ENCODE data around the gene DICER1. TPM values are rescaled to one million over a fixed set of nuclear protein-coding genes. Genes with fewer than 3 reads are reported as not detected.

DICER1 gene
- polyA plus RNA-seq, 1 donor (not counting 4 experiments of a cell fraction or from before 2014, with no cell fraction given), result 31.6 TPM

- H3K4me2 ChIP-seq (ENCODE audit: control insufficient read depth, extremely low read depth, insufficient read depth, low read depth, low read length), result no peak overlapping the region
- DNase-seq (ENCODE audit: low read depth, low spot score) (no peak), FAIRE-seq (no peak)
- TF ChIP-seq, protein P1, sequence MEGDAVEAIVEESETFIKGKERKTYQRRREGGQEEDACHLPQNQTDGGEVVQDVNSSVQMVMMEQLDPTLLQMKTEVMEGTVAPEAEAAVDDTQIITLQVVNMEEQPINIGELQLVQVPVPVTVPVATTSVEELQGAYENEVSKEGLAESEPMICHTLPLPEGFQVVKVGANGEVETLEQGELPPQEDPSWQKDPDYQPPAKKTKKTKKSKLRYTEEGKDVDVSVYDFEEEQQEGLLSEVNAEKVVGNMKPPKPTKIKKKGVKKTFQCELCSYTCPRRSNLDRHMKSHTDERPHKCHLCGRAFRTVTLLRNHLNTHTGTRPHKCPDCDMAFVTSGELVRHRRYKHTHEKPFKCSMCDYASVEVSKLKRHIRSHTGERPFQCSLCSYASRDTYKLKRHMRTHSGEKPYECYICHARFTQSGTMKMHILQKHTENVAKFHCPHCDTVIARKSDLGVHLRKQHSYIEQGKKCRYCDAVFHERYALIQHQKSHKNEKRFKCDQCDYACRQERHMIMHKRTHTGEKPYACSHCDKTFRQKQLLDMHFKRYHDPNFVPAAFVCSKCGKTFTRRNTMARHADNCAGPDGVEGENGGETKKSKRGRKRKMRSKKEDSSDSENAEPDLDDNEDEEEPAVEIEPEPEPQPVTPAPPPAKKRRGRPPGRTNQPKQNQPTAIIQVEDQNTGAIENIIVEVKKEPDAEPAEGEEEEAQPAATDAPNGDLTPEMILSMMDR (optimal IDR thresholded peaks at IDR 0.05 in 1 of 3, IDR thresholded peaks at IDR 0.05 in 1 of 3, conservative IDR thresholded peaks at IDR 0.05 in 1 of 3; ENCODE audit: extremely low read depth in 1 of 3, insufficient read depth in 2 of 3, low read length in 3 of 3), result no peak
- no peak for TF ChIP-seq EZH2 (IDR thresholded peaks at IDR 0.05; ENCODE audit: low read length)
- no peak overlapping the region for H3K4me3 ChIP-seq (ENCODE audit: control insufficient read depth in 2 of 3, extremely low read depth in 1 of 3, insufficient read depth in 2 of 3, low read depth in 1 of 3, low read length in 3 of 3)
- H3K36me3 ChIP-seq (ENCODE audit: control insufficient read depth in 2 of 2, extremely low read depth in 1 of 2, insufficient read depth in 2 of 2, low read length in 2 of 2), result no peaks in the 10 kb centered on the region
- H2AFZ ChIP-seq (ENCODE audit: control insufficient read depth, low read length), result no peak overlapping the region
- no peaks in the 10 kb centered on the region for H3K4me1 ChIP-seq (ENCODE audit: control insufficient read depth, extremely low read depth, insufficient read depth, low read length)
- no peaks in the 10 kb centered on the region for H3K9me3 ChIP-seq (ENCODE audit: control insufficient read depth, low read depth, low read length)
- no peaks in the 10 kb centered on the region for H3K79me2 ChIP-seq (ENCODE audit: control insufficient read depth, insufficient read depth, low read length)
- peaks cover 3% of the 10 kb centered on the region for H3K27me3 ChIP-seq (ENCODE audit: control insufficient read depth, extremely low read depth, insufficient read depth, low read length)
- H4K20me1 ChIP-seq (ENCODE audit: control insufficient read depth, extremely low read depth, insufficient read depth, low read length), result no peaks in the 10 kb centered on the region
- H3K9ac ChIP-seq (ENCODE audit: control insufficient read depth, extremely low read depth, insufficient read depth, low read length), result no peak overlapping the region
- H3K9me1 ChIP-seq (ENCODE audit: control insufficient read depth, extremely low read depth, insufficient read depth, low read length), result no peaks in the 10 kb centered on the region
- H3K27ac ChIP-seq (ENCODE audit: control insufficient read depth, insufficient read depth, low read length), result no peak overlapping the region
- dilution Hi-C loops (cut with MboI; ENCODE audit: extremely low pct_ligation_motif_present, low sequenced_read_pairs), result no loop called here
These were observed 88.3 kb downstream of the DICER1 start for GRCh38 chr14:95069018-95069417.

GRCh38 chr14:95068521-95068920 is 88.8 kb downstream of the DICER1 start:
- FAIRE-seq, result no peak
- H3K4me1 ChIP-seq (ENCODE audit: control insufficient read depth, extremely low read depth, insufficient read depth, low read length), result no peaks in the 10 kb centered on the region
- no peaks in the 10 kb centered on the region for H3K36me3 ChIP-seq (ENCODE audit: control insufficient read depth in 2 of 2, extremely low read depth in 1 of 2, insufficient read depth in 2 of 2, low read length in 2 of 2)
- no peaks in the 10 kb centered on the region for H3K9me1 ChIP-seq (ENCODE audit: control insufficient read depth, extremely low read depth, insufficient read depth, low read length)
- no peak overlapping the region for H3K4me3 ChIP-seq (ENCODE audit: control insufficient read depth in 2 of 3, extremely low read depth in 1 of 3, insufficient read depth in 2 of 3, low read depth in 1 of 3, low read length in 3 of 3)
- no peak overlapping the region for H3K9ac ChIP-seq (ENCODE audit: control insufficient read depth, extremely low read depth, insufficient read depth, low read length)
- H4K20me1 ChIP-seq (ENCODE audit: control insufficient read depth, extremely low read depth, insufficient read depth, low read length), result no peaks in the 10 kb centered on the region
- TF ChIP-seq, protein P1 (optimal IDR thresholded peaks at IDR 0.05 in 1 of 3, IDR thresholded peaks at IDR 0.05 in 1 of 3, conservative IDR thresholded peaks at IDR 0.05 in 1 of 3; ENCODE audit: extremely low read depth in 1 of 3, insufficient read depth in 2 of 3, low read length in 3 of 3), result no peak
- no peak for TF ChIP-seq EZH2 (IDR thresholded peaks at IDR 0.05; ENCODE audit: low read length)
- dilution Hi-C loops (cut with MboI; ENCODE audit: extremely low pct_ligation_motif_present, low sequenced_read_pairs), result no loop called here
- peaks cover 3% of the 10 kb centered on the region for H3K27me3 ChIP-seq (ENCODE audit: control insufficient read depth, extremely low read depth, insufficient read depth, low read length)
- no peak overlapping the region for H3K27ac ChIP-seq (ENCODE audit: control insufficient read depth, insufficient read depth, low read length)
- DNase-seq (ENCODE audit: low read depth, low spot score), result no peak
- H3K9me3 ChIP-seq (ENCODE audit: control insufficient read depth, low read depth, low read length), result no peaks in the 10 kb centered on the region
- no peaks in the 10 kb centered on the region for H3K79me2 ChIP-seq (ENCODE audit: control insufficient read depth, insufficient read depth, low read length)
- no peak overlapping the region for H2AFZ ChIP-seq (ENCODE audit: control insufficient read depth, low read length)
- no peak overlapping the region for H3K4me2 ChIP-seq (ENCODE audit: control insufficient read depth, extremely low read depth, insufficient read depth, low read depth, low read length)
